WTC11 (cell line): ENCODE results near the gene TREX2.

ENCODE experiments used
- CBFB ChIP-seq: sonication (generic); formaldehyde crosslinking; IDR thresholded peaks from 2 replicates; pipeline ENCODE4 v1.8.1; 2022; ENCODE audit warnings: mild to moderate bottlenecking, low read depth, missing genetic modification reagents
- NR3C1 ChIP-seq: sonication (generic); formaldehyde crosslinking; conservative IDR thresholded peaks from 2 replicates; pipeline ENCODE4 v1.8.1; 2023; ENCODE audit warnings: low read depth, mild to moderate bottlenecking, missing genetic modification reagents
- ZNF396 ChIP-seq: fragments of 250-450 bp; sonication (Bioruptor Pico); IDR thresholded peaks from 2 replicates; pipeline ENCODE4 v1.8.0; 2021; ENCODE audit warnings: mild to moderate bottlenecking, moderate library complexity, borderline replicate concordance
- TF ChIP-seq, protein P1 (sequence below): fragments of 200-600 bp; IDR thresholded peaks from 2 replicates; pipeline ENCODE4 v1.8.0; 2022; ENCODE audit warnings: antibody characterized with exemption
- TF ChIP-seq, protein P2 (sequence below): sonication (generic); formaldehyde crosslinking; IDR thresholded peaks from 2 replicates; pipeline ENCODE4 v1.8.1; 2023; ENCODE audit warnings: mild to moderate bottlenecking, missing genetic modification reagents, moderate library complexity
- TF ChIP-seq, protein P3 (sequence below): sonication (generic); formaldehyde crosslinking; IDR thresholded peaks from 2 replicates; pipeline ENCODE4 v1.8.0; 2022; ENCODE audit warnings: missing genetic modification reagents
- TF ChIP-seq, protein P4 (sequence below): sonication (generic); formaldehyde crosslinking; IDR thresholded peaks from 2 replicates; pipeline ENCODE4 v1.8.1; 2023; ENCODE audit warnings: mild to moderate bottlenecking, missing genetic modification reagents, moderate library complexity
- TF ChIP-seq, protein P5 (sequence below): sonication (generic); formaldehyde crosslinking; IDR thresholded peaks from 2 replicates; pipeline ENCODE4 v1.8.0; 2023; ENCODE audit warnings: missing genetic modification reagents, mild to moderate bottlenecking, borderline replicate concordance
- TF ChIP-seq, protein P6 (sequence below): sonication (generic); formaldehyde crosslinking; IDR thresholded peaks from 2 replicates; pipeline ENCODE4 v1.8.0; 2022; ENCODE audit warnings: mild to moderate bottlenecking, missing genetic modification reagents
- TF ChIP-seq, protein P7 (sequence below): sonication (generic); formaldehyde crosslinking; IDR thresholded peaks from 2 replicates; pipeline ENCODE4 v1.8.1; 2022; ENCODE audit warnings: mild to moderate bottlenecking, missing genetic modification reagents, moderate library complexity, borderline replicate concordance

DNA sequence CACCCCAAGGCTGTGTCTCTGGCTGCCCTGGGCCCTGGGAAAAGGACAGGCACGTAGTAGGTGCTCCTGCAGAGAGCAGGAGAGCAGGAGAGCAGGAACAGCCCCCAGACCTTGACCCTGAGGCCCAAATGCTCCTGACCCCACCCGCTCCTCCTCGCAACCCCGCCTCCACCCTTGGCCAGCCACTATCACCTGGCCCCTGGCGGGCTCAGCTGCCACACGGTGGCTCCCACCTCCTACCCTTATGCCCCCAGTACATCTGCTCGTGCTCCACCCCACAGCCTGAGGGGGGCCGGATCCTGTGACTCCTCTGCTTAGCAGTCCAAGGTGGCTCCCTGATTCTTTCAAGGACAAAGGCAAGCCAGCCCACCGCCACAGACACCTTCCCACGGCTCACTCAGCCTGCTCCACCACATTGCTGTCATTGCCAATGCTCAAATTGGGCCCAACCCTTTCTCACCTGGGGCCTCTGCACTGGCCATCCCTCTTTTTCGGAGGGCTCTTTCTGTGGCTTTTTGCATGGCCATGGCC is 30.0 kb upstream of the TREX2 start:
- TF ChIP-seq, protein P1, sequence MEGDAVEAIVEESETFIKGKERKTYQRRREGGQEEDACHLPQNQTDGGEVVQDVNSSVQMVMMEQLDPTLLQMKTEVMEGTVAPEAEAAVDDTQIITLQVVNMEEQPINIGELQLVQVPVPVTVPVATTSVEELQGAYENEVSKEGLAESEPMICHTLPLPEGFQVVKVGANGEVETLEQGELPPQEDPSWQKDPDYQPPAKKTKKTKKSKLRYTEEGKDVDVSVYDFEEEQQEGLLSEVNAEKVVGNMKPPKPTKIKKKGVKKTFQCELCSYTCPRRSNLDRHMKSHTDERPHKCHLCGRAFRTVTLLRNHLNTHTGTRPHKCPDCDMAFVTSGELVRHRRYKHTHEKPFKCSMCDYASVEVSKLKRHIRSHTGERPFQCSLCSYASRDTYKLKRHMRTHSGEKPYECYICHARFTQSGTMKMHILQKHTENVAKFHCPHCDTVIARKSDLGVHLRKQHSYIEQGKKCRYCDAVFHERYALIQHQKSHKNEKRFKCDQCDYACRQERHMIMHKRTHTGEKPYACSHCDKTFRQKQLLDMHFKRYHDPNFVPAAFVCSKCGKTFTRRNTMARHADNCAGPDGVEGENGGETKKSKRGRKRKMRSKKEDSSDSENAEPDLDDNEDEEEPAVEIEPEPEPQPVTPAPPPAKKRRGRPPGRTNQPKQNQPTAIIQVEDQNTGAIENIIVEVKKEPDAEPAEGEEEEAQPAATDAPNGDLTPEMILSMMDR, result no peak
- TF ChIP-seq, protein P2, sequence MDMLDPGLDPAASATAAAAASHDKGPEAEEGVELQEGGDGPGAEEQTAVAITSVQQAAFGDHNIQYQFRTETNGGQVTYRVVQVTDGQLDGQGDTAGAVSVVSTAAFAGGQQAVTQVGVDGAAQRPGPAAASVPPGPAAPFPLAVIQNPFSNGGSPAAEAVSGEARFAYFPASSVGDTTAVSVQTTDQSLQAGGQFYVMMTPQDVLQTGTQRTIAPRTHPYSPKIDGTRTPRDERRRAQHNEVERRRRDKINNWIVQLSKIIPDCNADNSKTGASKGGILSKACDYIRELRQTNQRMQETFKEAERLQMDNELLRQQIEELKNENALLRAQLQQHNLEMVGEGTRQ, result no peak
- TF ChIP-seq, protein P3, sequence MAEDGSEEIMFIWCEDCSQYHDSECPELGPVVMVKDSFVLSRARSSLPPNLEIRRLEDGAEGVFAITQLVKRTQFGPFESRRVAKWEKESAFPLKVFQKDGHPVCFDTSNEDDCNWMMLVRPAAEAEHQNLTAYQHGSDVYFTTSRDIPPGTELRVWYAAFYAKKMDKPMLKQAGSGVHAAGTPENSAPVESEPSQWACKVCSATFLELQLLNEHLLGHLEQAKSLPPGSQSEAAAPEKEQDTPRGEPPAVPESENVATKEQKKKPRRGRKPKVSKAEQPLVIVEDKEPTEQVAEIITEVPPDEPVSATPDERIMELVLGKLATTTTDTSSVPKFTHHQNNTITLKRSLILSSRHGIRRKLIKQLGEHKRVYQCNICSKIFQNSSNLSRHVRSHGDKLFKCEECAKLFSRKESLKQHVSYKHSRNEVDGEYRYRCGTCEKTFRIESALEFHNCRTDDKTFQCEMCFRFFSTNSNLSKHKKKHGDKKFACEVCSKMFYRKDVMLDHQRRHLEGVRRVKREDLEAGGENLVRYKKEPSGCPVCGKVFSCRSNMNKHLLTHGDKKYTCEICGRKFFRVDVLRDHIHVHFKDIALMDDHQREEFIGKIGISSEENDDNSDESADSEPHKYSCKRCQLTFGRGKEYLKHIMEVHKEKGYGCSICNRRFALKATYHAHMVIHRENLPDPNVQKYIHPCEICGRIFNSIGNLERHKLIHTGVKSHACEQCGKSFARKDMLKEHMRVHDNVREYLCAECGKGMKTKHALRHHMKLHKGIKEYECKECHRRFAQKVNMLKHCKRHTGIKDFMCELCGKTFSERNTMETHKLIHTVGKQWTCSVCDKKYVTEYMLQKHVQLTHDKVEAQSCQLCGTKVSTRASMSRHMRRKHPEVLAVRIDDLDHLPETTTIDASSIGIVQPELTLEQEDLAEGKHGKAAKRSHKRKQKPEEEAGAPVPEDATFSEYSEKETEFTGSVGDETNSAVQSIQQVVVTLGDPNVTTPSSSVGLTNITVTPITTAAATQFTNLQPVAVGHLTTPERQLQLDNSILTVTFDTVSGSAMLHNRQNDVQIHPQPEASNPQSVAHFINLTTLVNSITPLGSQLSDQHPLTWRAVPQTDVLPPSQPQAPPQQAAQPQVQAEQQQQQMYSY, result no peak
- TF ChIP-seq, protein P4, sequence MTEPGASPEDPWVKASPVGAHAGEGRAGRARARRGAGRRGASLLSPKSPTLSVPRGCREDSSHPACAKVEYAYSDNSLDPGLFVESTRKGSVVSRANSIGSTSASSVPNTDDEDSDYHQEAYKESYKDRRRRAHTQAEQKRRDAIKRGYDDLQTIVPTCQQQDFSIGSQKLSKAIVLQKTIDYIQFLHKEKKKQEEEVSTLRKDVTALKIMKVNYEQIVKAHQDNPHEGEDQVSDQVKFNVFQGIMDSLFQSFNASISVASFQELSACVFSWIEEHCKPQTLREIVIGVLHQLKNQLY, result no peak
- TF ChIP-seq, protein P5, sequence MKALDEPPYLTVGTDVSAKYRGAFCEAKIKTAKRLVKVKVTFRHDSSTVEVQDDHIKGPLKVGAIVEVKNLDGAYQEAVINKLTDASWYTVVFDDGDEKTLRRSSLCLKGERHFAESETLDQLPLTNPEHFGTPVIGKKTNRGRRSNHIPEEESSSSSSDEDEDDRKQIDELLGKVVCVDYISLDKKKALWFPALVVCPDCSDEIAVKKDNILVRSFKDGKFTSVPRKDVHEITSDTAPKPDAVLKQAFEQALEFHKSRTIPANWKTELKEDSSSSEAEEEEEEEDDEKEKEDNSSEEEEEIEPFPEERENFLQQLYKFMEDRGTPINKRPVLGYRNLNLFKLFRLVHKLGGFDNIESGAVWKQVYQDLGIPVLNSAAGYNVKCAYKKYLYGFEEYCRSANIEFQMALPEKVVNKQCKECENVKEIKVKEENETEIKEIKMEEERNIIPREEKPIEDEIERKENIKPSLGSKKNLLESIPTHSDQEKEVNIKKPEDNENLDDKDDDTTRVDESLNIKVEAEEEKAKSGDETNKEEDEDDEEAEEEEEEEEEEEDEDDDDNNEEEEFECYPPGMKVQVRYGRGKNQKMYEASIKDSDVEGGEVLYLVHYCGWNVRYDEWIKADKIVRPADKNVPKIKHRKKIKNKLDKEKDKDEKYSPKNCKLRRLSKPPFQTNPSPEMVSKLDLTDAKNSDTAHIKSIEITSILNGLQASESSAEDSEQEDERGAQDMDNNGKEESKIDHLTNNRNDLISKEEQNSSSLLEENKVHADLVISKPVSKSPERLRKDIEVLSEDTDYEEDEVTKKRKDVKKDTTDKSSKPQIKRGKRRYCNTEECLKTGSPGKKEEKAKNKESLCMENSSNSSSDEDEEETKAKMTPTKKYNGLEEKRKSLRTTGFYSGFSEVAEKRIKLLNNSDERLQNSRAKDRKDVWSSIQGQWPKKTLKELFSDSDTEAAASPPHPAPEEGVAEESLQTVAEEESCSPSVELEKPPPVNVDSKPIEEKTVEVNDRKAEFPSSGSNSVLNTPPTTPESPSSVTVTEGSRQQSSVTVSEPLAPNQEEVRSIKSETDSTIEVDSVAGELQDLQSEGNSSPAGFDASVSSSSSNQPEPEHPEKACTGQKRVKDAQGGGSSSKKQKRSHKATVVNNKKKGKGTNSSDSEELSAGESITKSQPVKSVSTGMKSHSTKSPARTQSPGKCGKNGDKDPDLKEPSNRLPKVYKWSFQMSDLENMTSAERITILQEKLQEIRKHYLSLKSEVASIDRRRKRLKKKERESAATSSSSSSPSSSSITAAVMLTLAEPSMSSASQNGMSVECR (CRISPR knock-in tag), result no peak
- TF ChIP-seq ZNF396, result no peak
- TF ChIP-seq, protein P6, sequence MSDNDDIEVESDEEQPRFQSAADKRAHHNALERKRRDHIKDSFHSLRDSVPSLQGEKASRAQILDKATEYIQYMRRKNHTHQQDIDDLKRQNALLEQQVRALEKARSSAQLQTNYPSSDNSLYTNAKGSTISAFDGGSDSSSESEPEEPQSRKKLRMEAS (CRISPR knock-in tag), result no peak
- no peak for TF ChIP-seq NR3C1 (CRISPR knock-in tag)
- TF ChIP-seq, protein P7, sequence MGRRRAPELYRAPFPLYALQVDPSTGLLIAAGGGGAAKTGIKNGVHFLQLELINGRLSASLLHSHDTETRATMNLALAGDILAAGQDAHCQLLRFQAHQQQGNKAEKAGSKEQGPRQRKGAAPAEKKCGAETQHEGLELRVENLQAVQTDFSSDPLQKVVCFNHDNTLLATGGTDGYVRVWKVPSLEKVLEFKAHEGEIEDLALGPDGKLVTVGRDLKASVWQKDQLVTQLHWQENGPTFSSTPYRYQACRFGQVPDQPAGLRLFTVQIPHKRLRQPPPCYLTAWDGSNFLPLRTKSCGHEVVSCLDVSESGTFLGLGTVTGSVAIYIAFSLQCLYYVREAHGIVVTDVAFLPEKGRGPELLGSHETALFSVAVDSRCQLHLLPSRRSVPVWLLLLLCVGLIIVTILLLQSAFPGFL (CRISPR knock-in tag), result no peak
- TF ChIP-seq CBFB (CRISPR knock-in tag), result no peak
